Activated B cell treated with CpG ODN at 0.5 μM for 24 hours (primary cell): ENCODE results near the gene THEM5. TPM values are rescaled to one million over a fixed set of nuclear protein-coding genes. Genes with fewer than 3 reads are reported as not detected.

Experiments
- ATAC-seq: fragments of 200-7000 bp; cut with Tn5 transposase; one replicate; pipeline ENCODE4 v1.10.0; 2021; ENCODE audit warnings: low read depth, mild to moderate bottlenecking, moderate library complexity
- CTCF ChIA-PET: fragments of 350-600 bp; sonication (Branson Sonifier 250); formaldehyde crosslinking; loops from one replicate; lab custom pipeline; 2021; ENCODE audit warnings: antibody characterized with exemption; lab: Charles Lee
- POLR2A ChIA-PET: fragments of 350-600 bp; sonication (Branson Sonifier 250); formaldehyde crosslinking; loops from one replicate; lab custom pipeline; 2021; ENCODE audit warnings: antibody characterized with exemption; lab: Charles Lee
- DNase-seq: peaks from one replicate; pipeline ENCODE4 v3.0.0; 2022
- H3K27ac Mint-ChIP-seq: one replicate; pipeline ENCODE4 v1.8.0; 2020; ENCODE audit warnings: mixed read lengths
- H3K27me3 Mint-ChIP-seq: one replicate; pipeline ENCODE4 v1.8.0; 2021; ENCODE audit warnings: mixed read lengths
- H3K36me3 Mint-ChIP-seq: one replicate; pipeline ENCODE4 v1.8.0; 2021; ENCODE audit warnings: low read depth, mixed read lengths
- H3K4me1 Mint-ChIP-seq: one replicate; pipeline ENCODE4 v1.8.0; 2021; ENCODE audit warnings: mixed read lengths
- H3K4me3 Mint-ChIP-seq: one replicate; pipeline ENCODE4 v1.8.0; 2020; ENCODE audit warnings: mild to moderate bottlenecking, mixed read lengths
- H3K9me3 Mint-ChIP-seq: one replicate; pipeline ENCODE4 v1.8.0; 2020; ENCODE audit warnings: mixed read lengths
- intact Hi-C: fragments of 100-400 bp; cut with micrococcal nuclease; formaldehyde crosslinking; loops from one replicate; pipeline ENCODE4 v1.15.1; 2024
- total RNA-seq: library from RNA; stranded (reverse); gene quantifications from 2 replicates; pipeline ENCODE4 v1.2.3, GENCODE V29; 2022
- TF ChIP-seq, protein P1 (sequence below): fragments of 200-600 bp; IDR thresholded peaks from one replicate; pipeline ENCODE4 v1.8.0; 2022; ENCODE audit warnings: antibody characterized with exemption, mild to moderate bottlenecking

The THEM5 gene
- total RNA-seq, 1 donor from 2014 or later: not detected

DNA sequence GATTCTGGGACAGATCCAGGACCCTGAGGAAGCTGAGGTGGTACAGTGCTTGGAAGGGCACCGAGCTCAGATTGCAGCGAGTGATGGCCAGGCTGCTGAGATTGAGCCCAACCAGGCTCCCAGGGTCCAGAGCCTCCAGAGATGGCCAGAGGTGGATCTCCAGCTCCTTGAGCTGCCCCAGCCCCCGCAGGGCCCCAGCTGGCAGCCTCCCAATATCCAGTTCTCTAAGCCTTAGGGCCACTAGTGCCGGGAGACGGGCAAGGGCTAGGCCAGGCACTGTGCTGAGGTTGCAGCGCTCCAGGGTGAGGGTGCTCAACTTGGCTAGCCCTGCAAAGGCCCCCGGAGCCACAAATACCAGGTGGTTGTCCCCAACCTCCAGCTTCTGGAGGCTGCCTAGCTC lies 51.7 kb downstream of the THEM5 start:
- Mint-ChIP-seq H3K9me3 (no peaks in the 10 kb centered on the region), H3K27ac (no peak overlapping the region), H3K4me3 (no peak overlapping the region), H3K27me3 (peaks cover 7% of the 10 kb centered on the region), H3K4me1 (peaks cover 8% of the 10 kb centered on the region), H3K36me3 (no peaks in the 10 kb centered on the region)
- POLR2A ChIA-PET: no interaction called here
- no peak for DNase-seq
- TF ChIP-seq, protein P1, sequence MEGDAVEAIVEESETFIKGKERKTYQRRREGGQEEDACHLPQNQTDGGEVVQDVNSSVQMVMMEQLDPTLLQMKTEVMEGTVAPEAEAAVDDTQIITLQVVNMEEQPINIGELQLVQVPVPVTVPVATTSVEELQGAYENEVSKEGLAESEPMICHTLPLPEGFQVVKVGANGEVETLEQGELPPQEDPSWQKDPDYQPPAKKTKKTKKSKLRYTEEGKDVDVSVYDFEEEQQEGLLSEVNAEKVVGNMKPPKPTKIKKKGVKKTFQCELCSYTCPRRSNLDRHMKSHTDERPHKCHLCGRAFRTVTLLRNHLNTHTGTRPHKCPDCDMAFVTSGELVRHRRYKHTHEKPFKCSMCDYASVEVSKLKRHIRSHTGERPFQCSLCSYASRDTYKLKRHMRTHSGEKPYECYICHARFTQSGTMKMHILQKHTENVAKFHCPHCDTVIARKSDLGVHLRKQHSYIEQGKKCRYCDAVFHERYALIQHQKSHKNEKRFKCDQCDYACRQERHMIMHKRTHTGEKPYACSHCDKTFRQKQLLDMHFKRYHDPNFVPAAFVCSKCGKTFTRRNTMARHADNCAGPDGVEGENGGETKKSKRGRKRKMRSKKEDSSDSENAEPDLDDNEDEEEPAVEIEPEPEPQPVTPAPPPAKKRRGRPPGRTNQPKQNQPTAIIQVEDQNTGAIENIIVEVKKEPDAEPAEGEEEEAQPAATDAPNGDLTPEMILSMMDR: no peak
- no peak for ATAC-seq
- intact Hi-C loops: no loop called here
- CTCF ChIA-PET: no interaction called here

DNA sequence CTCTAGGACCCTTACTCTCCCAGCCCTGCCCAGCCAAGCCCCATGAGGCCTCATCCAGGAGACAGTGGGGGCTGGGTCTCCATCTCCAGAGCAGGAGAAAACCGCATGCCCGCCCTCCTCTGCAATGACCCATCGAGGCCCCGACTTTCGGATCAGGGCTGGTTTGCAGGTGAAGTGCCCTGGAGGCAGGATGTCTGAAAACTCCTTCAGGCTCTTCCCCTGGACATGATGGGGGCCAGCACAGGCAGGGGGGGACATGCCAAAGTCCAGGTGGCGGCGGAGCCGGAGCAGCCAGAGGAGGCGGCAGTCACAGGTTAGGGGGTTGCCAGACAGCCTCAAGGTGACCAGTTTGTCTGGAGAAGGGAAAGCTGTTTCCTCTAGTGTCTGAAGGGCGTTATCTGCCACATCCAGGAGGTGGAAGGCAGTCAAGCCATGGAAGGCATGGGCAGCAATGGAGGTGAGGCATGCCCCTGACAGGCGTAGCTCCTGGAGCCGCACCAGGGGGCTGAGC lies 52.1 kb downstream of the THEM5 start:
- H3K4me1 Mint-ChIP-seq: peaks cover 8% of the 10 kb centered on the region
- H3K36me3 Mint-ChIP-seq: no peaks in the 10 kb centered on the region
- H3K27ac Mint-ChIP-seq: no peak overlapping the region
- DNase-seq (no peak), ATAC-seq (no peak)
- TF ChIP-seq, protein P1: no peak
- intact Hi-C loops: no loop called here
- H3K27me3 Mint-ChIP-seq: peaks cover 7% of the 10 kb centered on the region
- H3K4me3 Mint-ChIP-seq: no peak overlapping the region
- no peaks in the 10 kb centered on the region for H3K9me3 Mint-ChIP-seq
- POLR2A ChIA-PET: interaction anchor here (0.5 kb wide), 1 partner anchor 8 kb away, joined by 8 read pairs; no protein-coding TSS in a partner anchor
- CTCF ChIA-PET: no interaction called here

DNA sequence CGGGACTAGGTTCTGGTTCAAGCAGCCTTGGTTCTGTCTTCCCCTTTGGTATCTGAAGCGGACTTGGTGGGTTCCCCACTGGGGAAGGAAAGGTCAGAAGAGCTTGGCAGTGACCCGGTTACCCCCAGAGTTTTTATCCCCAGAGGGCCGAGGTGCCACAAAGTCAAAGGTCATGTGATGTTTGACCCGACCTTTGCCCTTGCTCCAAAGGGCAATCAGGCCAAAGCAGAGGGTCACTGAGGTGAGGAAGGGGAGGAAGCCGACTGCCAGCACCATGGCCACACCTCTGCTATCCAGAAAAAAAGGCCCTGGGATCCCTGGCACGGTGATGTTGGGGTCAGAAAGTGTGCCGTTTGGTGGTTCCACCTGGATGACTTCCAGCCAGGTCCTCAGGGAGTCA lies 52.7 kb downstream of the THEM5 start:
- peaks cover 8% of the 10 kb centered on the region for H3K4me1 Mint-ChIP-seq
- no peaks in the 10 kb centered on the region for H3K36me3 Mint-ChIP-seq
- DNase-seq: no peak
- intact Hi-C loops: no loop called here
- ChIA-PET POLR2A (no interaction called here), CTCF (no interaction called here)
- H3K27ac Mint-ChIP-seq: no peak overlapping the region
- H3K9me3 Mint-ChIP-seq: no peaks in the 10 kb centered on the region
- TF ChIP-seq, protein P1: no peak
- H3K27me3 Mint-ChIP-seq: peaks cover 7% of the 10 kb centered on the region
- no peak for ATAC-seq
- H3K4me3 Mint-ChIP-seq: no peak overlapping the region

DNA sequence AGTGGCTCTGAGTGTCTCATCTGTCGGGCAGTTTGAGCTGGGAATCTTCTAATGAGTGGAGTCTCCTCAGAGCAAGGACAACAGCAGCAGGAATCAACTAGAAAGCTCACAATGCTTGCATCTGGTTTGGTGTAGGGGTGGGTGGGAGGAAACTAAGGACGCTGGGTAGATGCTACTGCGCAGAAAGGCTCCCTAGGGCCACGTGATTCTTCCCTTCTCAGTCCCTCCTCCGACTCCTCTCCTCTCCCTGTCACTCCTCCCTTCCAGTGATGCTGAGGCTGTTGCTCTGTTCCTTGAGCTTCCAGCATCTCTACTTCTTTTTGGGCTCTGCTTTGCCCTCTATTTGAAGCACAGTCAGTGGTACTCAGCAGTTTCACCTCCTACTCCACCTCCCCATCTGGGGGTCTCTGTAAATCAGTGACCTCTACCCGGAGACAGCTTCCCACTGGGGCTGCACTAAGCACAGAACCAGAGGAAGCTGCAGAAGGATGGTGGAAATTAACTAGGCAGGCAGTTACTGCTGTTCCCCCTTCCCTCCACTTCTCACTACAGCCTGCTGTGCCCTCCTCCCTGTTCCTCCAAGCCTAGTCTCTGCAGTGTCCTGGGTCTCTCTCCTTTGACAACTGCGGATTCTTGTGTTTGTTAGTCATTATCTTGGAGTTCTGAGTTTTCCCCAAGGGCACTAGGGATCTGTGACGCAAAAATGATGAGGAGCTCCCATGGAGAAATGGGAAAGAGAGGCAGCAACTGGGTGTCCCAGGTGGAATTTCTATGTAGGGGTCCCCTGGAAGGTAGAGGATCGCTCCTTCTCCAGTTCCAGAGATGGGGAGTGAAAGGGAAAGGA lies 54.1 kb downstream of the THEM5 start:
- Mint-ChIP-seq H3K27me3 (peaks cover 7% of the 10 kb centered on the region), H3K4me1 (peaks cover 6% of the 10 kb centered on the region), H3K9me3 (no peaks in the 10 kb centered on the region), H3K4me3 (no peak overlapping the region), H3K27ac (no peak overlapping the region), H3K36me3 (no peaks in the 10 kb centered on the region)
- intact Hi-C loops: no loop called here
- DNase-seq (no peak), ATAC-seq (no peak)
- ChIA-PET CTCF (no interaction called here), POLR2A (no interaction called here)
- TF ChIP-seq, protein P1: no peak

DNA sequence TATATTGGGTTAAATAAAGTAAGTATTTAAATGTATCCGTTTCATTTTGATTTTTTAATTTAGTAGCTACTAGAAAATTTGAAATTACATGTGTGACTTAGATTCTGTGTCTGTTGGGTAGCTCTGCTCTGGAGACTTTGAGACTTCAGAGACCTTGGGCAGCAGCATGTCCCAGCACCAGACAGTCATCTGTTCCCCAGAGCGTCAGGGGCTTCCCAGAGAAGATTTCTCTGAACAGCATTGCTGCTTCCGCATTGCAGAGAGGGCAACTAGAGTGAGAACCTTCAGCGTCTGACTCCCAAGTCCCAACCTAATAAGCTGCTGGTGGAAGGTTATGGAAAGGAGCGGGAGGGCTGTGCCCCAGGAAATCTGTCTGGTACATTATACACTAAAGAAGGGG lies 54.9 kb downstream of the THEM5 start:
- ChIA-PET CTCF (no interaction called here), POLR2A (no interaction called here)
- Mint-ChIP-seq H3K36me3 (no peaks in the 10 kb centered on the region), H3K27me3 (peaks cover 7% of the 10 kb centered on the region), H3K4me3 (no peak overlapping the region), H3K9me3 (no peaks in the 10 kb centered on the region), H3K27ac (no peak overlapping the region), H3K4me1 (no peaks in the 10 kb centered on the region)
- no peak for ATAC-seq
- no peak for DNase-seq
- intact Hi-C loops: no loop called here
- TF ChIP-seq, protein P1: no peak

Other genes starting within 250 kb of the THEM5 start
- gene SNX27, start 241.7 kb downstream of the THEM5 start, total RNA-seq: 22.2 and 27.6 TPM in 2 replicates
- gene CELF3, start 136.9 kb downstream of the THEM5 start, total RNA-seq: not detected in 2 replicates
- not detected in 2 replicates for gene RIIAD1, start 132.2 kb downstream of the THEM5 start, total RNA-seq
- gene MRPL9, start 90.2 kb downstream of the THEM5 start, total RNA-seq: 96.2 and 105 TPM in 2 replicates
- gene TDRKH, start 63.2 kb downstream of the THEM5 start, total RNA-seq: 15.1 and 15.6 TPM in 2 replicates
- not detected in 2 replicates for gene LINGO4, start 48.3 kb downstream of the THEM5 start, total RNA-seq
- 0.09 TPM in 1 of 2 replicates, not detected in the other for gene RORC, start 21.9 kb downstream of the THEM5 start, total RNA-seq
- gene C2CD4D, start 13.9 kb downstream of the THEM5 start, total RNA-seq: 0.15 TPM in 1 of 2 replicates, not detected in the other
- 20.4 and 22.8 TPM in 2 replicates for gene THEM4, start 55.8 kb upstream of the THEM5 start, total RNA-seq
- gene S100A10, start 140.1 kb upstream of the THEM5 start, total RNA-seq: 62.7 and 63.6 TPM in 2 replicates
- gene S100A11, start 183.3 kb upstream of the THEM5 start, total RNA-seq: 65.6 and 71.2 TPM in 2 replicates
- gene TCHHL1, start 235.4 kb upstream of the THEM5 start, total RNA-seq: not detected in 2 replicates